ENCODE measurements around the gene GLDN. TPM values are rescaled to one million over a fixed set of nuclear protein-coding genes. Genes with fewer than 3 reads are reported as not detected.

The GLDN gene
- polyA plus RNA-seq, 1 experiment, result 0.25 TPM

DNA sequence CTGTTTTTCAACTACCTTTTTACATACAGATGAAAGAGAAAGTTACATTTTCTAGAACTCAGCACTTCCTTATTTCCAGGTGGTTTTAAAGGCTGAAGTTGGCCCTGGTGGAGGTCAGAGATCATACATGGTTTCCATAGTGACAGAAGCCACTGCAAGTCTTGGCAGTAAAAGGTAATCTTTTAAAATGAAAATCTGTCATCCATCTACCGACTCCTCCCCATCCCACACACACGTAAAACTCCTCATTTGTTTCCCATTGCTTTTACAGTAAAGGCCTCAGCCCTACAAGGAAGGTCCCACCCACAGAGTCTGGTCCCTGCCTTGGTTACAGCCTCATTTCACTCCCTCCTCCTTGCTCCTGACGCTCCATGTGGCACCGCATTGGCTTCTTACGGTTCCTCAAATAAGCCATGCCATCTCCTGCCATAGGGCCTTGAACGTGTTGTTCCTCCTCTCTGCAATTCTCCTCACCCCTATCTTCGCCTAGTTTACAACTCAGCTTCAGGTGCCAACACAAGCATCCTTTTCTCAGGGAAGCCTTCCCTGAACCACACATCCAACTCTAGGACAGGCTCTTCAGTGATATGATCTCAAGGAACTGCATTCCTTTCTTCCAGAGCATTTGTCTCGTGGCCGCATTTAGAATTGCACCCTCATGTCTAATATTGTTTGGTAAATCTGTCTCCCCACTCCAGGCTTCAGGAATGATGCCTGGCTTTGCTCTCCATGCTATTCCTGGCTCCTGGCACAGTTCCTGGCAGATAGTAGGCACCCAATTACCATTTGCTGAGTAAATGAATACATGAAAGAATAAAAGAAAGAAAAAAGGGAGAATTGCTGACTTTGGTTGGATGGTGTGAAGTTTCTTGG lies 5.7 kb upstream of the GLDN start:
- TF ChIP-seq, protein P1, sequence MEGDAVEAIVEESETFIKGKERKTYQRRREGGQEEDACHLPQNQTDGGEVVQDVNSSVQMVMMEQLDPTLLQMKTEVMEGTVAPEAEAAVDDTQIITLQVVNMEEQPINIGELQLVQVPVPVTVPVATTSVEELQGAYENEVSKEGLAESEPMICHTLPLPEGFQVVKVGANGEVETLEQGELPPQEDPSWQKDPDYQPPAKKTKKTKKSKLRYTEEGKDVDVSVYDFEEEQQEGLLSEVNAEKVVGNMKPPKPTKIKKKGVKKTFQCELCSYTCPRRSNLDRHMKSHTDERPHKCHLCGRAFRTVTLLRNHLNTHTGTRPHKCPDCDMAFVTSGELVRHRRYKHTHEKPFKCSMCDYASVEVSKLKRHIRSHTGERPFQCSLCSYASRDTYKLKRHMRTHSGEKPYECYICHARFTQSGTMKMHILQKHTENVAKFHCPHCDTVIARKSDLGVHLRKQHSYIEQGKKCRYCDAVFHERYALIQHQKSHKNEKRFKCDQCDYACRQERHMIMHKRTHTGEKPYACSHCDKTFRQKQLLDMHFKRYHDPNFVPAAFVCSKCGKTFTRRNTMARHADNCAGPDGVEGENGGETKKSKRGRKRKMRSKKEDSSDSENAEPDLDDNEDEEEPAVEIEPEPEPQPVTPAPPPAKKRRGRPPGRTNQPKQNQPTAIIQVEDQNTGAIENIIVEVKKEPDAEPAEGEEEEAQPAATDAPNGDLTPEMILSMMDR (IDR thresholded peaks at IDR 0.05; ENCODE audit: low read depth, low read length), result no peak
- no peak for DNase-seq (ENCODE audit: low read depth, low spot score)
- Histone ChIP-seq H3K4me3 (ENCODE audit: low read depth, low read length) (no peak overlapping the region), H3K27ac (ENCODE audit: low read depth, low read length) (no peak overlapping the region), H3K27me3 (ENCODE audit: control insufficient read depth, insufficient read depth, low read length) (peaks cover 41% of the 10 kb centered on the region), H3K9me3 (ENCODE audit: control insufficient read depth, insufficient read depth, low read length) (no peaks in the 10 kb centered on the region)
- CTCF ChIA-PET, result interaction anchor here (1.3 kb wide), 1 partner anchor 46 kb away, joined by 3 read pairs; no protein-coding TSS in a partner anchor
- POLR2A ChIA-PET, result no interaction called here

DNA sequence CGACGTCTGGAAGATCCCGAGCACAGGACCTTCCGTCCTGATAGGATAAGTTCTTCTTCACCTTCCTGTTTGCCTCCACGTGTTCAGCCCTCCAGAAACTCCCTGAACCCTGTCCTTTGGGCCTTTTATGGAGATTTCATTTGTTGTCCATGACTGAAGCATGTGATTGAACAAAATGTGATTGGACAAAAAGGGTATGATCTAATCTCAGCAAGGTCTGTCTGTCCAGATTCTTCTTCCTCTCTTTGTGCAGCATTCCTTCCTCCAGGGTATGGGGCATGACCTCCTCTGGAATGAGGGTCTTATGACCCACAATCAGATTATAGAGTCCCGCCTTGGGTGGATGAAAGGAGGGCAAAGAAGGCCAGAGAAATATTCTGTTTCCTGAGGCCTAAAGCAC lies 3.0 kb upstream of the GLDN start, which contains the start of gene CYP19A1:
Gene CYP19A1 (minus strand): TSS at position 101 of the 400 bp plus-strand sequence. CDS start 95,684 bp downstream, outside the sequence.
- Histone ChIP-seq H3K27ac (ENCODE audit: low read depth, low read length) (no peak within 1 kb of the TSS), H3K9me3 (ENCODE audit: control insufficient read depth, insufficient read depth, low read length) (no peaks in the 10 kb centered on the region; the same call in 1 of the 2 replicates), H3K27me3 (ENCODE audit: control insufficient read depth, insufficient read depth, low read length) (peaks cover 59% of the 10 kb centered on the region), H3K4me3 (ENCODE audit: low read depth, low read length) (no peak within 1 kb of the TSS)
- DNase-seq (ENCODE audit: low read depth, low spot score), result no peak
- TF ChIP-seq, protein P1 (IDR thresholded peaks at IDR 0.05; ENCODE audit: low read depth, low read length), result no peak
- ChIA-PET POLR2A (no interaction called here), CTCF (no interaction called here)

DNA sequence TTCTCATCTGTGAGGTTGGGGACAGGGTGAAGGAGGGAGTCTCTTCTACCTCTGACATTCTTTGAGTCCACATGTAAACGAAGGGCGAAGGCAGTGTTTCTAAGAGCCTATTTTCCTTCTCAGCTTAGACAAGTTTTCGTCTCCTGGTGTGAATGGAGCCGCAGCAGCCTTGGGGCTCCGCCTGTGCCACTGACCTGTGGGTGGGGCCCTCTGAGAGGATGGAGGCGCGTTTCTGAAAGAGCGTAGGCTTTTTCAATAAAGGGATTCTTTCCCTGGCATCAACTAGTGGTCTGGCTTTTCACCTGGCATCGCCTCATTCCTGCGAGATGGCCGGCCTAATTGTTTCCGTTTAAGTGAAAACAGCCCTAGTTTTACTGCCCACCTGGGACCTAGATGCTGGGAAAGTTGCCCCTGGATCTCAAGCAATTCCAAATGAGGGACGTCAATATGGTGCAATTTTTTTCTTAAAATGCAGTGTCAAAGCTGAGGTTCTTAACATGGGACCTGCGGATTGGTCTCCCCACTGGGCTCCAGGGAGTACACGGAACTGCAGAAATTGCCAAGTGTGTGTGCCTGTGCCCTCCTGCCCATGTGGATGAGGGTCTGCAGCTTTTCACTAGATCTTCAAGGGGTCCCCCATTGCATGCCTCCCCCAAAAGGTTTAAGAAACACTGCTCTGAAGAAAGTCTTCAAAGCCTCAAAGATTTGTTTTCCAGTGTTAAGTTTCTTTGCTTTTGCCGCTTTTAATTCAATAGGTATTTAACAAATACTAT lies 958 bp downstream of the GLDN start:
- DNase-seq (ENCODE audit: low read depth, low spot score), result no peak
- TF ChIP-seq, protein P1 (IDR thresholded peaks at IDR 0.05; ENCODE audit: low read depth, low read length), result no peak
- Histone ChIP-seq H3K27me3 (ENCODE audit: control insufficient read depth, insufficient read depth, low read length) (peaks cover 61% of the 10 kb centered on the region), H3K4me3 (ENCODE audit: low read depth, low read length) (no peak overlapping the region), H3K9me3 (ENCODE audit: control insufficient read depth, insufficient read depth, low read length) (no peaks in the 10 kb centered on the region; the same call in 1 of the 2 replicates), H3K27ac (ENCODE audit: low read depth, low read length) (no peak overlapping the region)
- ChIA-PET POLR2A (no interaction called here), CTCF (no interaction called here)

DNA sequence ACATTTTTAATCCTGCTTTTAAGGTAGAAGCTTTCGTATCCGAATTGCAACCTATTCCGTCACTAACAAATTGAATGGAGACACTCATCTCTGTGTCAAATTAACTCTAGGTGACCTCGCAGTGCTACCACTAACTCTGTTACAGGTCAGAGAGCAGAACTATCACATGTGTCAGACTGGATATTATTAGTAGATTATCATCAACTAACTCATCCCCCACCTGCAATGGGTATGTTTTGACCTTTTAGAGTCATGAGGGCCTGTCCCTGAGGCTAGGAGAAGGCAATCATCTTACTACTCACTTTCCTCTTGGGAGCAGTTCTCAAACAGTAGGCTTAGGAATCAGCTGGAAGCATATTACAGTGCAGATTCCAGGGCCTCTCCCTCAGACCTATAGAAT lies 2.0 kb downstream of the GLDN start:
- no peak for DNase-seq (ENCODE audit: low read depth, low spot score)
- H3K4me3 ChIP-seq (ENCODE audit: low read depth, low read length), result no peak overlapping the region
- POLR2A ChIA-PET, result no interaction called here
- TF ChIP-seq, protein P1 (IDR thresholded peaks at IDR 0.05; ENCODE audit: low read depth, low read length), result no peak
- H3K27ac ChIP-seq (ENCODE audit: low read depth, low read length), result no peak overlapping the region
- H3K27me3 ChIP-seq (ENCODE audit: control insufficient read depth, insufficient read depth, low read length), result peaks cover 58% of the 10 kb centered on the region
- H3K9me3 ChIP-seq (ENCODE audit: control insufficient read depth, insufficient read depth, low read length), result no peaks in the 10 kb centered on the region; the same call in 1 of the 2 replicates
- CTCF ChIA-PET, result no interaction called here

All from AG04450 (cell line).